GM12801 (cell line): ENCODE results near the gene PTPRH.

Experiments
- CTCF ChIP-seq: IDR thresholded peaks from one replicate; pipeline ENCODE4 v1.5.1; 2011; ENCODE audit warnings: control low read depth; ENCODE audit not compliant: insufficient read length; ENCODE audit errors: extremely low read depth

PTPRH gene

GRCh38 chr19:55231391-55232285 is 22.3 kb upstream of the PTPRH start:
- TF ChIP-seq CTCF = no peak

- no peak for TF ChIP-seq CTCF
These were observed 21.5 kb upstream of the PTPRH start for GRCh38 chr19:55230780-55231179.

DNA sequence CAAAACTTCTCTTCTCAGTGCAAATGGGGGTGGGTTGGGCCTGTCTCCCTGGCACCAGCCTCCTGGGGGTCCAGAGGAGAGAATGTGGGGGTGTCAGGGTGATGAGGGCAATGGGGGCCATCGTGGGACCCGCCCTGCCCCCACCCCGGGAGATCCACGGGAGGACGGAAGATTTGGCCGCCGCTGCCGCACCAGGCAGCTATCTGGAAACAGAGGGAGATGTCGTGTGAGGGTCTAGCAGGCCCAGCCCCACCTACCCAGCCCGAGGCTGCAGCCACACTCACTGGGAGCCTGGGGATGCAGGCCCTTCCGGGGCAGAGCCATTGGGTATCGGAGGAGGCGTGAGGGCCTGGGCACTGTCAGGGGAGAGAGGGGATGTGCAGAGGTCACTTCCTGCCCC is 21.0 kb upstream of the PTPRH start:
- TF ChIP-seq CTCF = no peak

DNA sequence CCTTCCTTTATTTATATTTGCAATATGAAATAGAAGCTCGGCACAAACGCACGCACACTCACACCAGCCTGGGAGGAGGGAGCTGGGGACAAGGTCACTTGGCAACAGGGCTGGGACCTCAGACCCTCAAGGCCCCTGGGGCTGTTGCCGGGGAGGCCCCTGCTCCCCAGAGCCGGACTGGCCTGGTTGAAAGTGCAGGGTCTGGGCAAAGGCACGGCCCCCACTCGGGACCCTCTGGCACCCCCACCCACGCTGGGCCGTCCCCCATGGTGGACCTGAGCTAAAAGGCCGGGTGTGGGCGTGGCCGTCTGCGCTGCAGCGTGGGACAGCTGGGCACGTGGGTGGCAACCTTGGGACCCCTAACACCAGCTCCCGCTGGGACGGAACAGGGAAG is 20.5 kb upstream of the PTPRH start:
- TF ChIP-seq CTCF = no peak

- no peak for TF ChIP-seq CTCF
These were observed 20.0 kb upstream of the PTPRH start for GRCh38 chr19:55229145-55229788.

- TF ChIP-seq CTCF = no peak
These were observed 19.2 kb upstream of the PTPRH start, which contains the start of gene TMEM86B for GRCh38 chr19:55228403-55229031. TMEM86B (minus strand) TSS chr19:55228763; CDS start chr19:55228741, 22 bp downstream.

- no peak for TF ChIP-seq CTCF
These were observed 18.7 kb upstream of the PTPRH start for GRCh38 chr19:55228015-55228391.
